ENCODE data around the gene NCOA3.

NCOA3 gene

DNA sequence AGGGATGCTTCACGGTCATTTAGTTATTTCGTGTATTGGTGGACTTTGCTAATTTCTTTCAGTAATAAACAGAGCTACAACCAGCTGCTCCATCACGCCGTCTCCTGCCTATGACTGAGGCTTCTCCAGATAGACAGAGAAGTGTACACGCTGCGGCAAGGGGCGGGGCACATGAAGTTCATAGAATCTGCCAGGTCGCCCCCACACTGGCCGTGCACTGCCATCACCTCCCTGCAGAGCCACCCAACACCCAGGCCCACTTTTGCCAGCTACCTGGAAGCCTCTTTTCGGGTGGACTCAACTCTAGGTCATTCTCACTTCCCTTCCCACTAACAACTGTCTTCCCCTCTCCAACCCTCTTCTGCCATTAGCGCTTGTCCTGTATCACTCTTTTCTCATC lies 195.2 kb downstream of the NCOA3 start:
- Histone ChIP-seq H3K27ac (no peak overlapping the region), H3K4me3 (no peak overlapping the region)
- no peak for DNase-seq (ENCODE audit: low spot score)
- TF ChIP-seq, protein P1, sequence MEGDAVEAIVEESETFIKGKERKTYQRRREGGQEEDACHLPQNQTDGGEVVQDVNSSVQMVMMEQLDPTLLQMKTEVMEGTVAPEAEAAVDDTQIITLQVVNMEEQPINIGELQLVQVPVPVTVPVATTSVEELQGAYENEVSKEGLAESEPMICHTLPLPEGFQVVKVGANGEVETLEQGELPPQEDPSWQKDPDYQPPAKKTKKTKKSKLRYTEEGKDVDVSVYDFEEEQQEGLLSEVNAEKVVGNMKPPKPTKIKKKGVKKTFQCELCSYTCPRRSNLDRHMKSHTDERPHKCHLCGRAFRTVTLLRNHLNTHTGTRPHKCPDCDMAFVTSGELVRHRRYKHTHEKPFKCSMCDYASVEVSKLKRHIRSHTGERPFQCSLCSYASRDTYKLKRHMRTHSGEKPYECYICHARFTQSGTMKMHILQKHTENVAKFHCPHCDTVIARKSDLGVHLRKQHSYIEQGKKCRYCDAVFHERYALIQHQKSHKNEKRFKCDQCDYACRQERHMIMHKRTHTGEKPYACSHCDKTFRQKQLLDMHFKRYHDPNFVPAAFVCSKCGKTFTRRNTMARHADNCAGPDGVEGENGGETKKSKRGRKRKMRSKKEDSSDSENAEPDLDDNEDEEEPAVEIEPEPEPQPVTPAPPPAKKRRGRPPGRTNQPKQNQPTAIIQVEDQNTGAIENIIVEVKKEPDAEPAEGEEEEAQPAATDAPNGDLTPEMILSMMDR (IDR thresholded peaks at IDR 0.05): no peak

DNA sequence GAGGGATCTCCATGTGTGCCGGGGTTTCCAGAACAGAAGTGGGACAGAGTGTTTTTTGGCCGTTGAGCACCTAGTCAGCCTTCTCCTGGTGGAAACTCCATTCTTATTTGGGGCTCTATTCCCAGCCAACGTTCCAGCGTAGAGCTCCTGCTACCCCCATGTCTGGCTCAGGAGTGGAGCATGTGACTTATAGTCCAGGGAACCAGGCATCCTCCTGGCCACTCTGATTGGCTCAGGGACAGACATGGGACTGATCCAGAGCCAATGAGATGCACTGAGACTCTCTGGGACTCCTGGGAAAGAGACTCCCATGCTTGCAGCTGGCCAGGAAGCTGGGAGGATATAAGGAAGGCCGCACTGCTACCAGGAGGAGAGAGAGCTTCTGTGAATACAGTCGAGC lies 196.5 kb downstream of the NCOA3 start:
- TF ChIP-seq, protein P1 (IDR thresholded peaks at IDR 0.05): no peak
- no peak overlapping the region for H3K4me3 ChIP-seq
- H3K27ac ChIP-seq: no peak overlapping the region
- no peak for DNase-seq (ENCODE audit: low spot score)

DNA sequence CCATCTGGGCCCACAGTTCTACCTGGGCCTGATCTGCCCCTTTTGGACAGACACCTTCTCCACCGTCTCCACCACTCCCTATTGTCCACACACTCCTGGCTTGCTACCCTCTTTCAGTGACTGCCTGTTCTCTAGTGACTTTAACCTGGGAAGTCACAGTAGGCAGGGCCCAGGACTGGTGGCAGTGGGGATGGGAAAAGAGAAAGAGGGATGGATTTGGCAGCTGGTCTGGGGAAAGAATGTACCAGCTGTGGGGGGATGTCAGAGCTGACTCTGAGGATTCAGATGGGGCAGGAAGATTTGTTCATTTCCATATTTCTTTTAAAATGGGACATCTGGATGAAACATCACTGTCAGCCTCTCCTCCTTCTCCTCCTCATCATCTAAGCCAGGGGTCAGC lies 198.1 kb downstream of the NCOA3 start:
- DNase-seq (ENCODE audit: low spot score): no peak
- H3K27ac ChIP-seq: no peak overlapping the region
- TF ChIP-seq, protein P1 (IDR thresholded peaks at IDR 0.05): no peak

DNA sequence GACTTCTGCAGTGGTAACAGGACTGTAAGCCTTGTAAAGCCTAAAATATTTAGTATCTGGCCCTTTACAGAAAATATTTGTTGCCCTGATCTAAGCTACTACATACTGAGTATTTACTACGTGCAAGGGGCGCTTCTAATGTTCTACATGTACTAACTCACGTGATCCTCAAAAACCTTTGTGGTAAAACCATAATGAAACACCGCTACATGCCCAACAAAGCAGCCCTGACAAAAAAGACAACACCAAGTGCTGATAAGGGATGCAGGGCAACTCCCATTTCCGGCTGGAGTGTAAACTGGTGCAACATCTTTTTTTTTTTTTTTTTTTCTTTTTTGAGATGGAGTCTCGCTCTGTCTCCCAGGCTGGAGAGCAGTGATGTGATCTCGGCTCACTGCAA lies 198.6 kb downstream of the NCOA3 start:
- no peak overlapping the region for H3K4me3 ChIP-seq
- no peak for DNase-seq (ENCODE audit: low spot score)
- TF ChIP-seq, protein P1 (IDR thresholded peaks at IDR 0.05): no peak
- H3K27ac ChIP-seq: no peak overlapping the region

More for the DNA sequence above, 198.1 kb downstream of the NCOA3 start:
- no peak overlapping the region for H3K4me3 ChIP-seq

DNA sequence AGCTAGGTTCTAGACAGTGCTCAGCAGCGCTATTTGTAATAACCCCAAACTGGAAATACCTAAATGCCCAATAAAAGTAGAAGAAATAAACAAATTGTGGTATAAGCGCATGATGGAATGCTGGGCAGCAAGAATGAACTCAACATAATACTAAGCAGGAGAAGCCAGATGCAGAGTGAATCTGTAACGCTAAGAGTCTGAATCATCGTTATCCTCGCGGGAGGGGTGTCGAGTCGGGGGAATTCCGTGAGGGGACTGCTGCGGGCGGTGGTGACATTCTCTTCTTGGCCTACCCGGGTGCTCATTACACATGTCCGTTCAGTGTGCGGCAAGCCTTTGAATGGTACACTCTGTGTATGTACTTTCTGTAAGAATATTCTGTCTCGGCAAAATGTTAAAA lies 199.9 kb downstream of the NCOA3 start:
- DNase-seq (ENCODE audit: low spot score): no peak
- H3K4me3 ChIP-seq: no peak overlapping the region
- no peak overlapping the region for H3K27ac ChIP-seq
- TF ChIP-seq, protein P1 (IDR thresholded peaks at IDR 0.05): no peak

DNA sequence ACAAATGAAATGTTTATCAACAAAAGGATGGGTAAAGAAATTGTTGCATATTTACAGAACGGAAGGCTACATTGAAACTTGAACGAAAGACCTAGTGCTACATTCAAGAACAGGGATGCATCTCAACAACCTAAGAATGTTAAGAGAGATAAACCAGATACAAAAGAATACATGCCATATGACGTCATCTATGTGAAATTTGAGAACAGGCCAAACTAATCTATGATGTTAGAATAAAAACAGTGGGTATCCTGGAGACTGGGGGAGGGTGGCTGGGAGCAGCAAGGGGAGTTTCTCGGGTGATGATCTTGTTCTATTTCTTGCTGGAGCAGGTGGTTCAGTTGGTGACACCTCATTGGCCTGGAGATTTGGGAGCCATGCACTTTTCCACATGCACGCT lies 202.1 kb downstream of the NCOA3 start:
- no peak overlapping the region for H3K27ac ChIP-seq
- DNase-seq (ENCODE audit: low spot score): no peak
- no peak overlapping the region for H3K4me3 ChIP-seq
- TF ChIP-seq, protein P1 (IDR thresholded peaks at IDR 0.05): no peak

DNA sequence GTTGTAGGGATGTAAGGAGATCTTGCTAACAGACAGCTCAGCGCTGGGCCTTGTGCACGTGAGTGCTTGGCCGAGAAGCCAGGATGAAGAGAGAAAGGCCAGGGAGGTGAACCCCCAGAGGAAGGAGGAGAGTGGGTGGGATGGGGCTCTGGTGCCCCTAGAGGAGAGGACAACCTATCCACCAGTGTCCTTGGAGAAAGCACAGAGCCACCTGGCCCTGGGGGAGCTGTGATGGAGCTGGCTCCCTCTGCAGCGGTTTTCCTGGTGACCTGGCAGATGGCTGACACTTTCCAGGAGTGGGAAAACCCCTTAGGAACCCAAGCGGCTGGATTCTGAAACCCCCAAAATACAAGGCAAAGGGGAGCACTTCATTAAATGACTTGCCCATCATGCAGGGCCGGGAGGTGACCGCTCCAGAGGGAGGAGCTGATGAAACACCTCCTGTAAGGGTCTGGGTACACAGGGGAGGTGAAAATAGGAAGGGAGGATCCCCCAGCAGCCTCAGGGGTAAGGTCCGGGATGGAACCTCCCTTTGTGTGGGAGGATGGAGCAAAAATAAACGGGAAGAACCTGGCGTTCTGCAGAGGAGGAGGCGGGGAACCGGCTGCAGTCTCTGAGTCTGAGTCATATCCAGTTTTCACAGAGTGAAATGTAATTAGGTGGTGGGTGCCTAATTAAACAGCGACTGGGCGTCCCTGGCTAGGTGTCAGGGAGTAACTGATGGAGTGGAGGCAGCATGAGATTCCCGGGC lies 203.2 kb downstream of the NCOA3 start:
- Histone ChIP-seq H3K4me3 (no peak overlapping the region), H3K27ac (peak overlapping the region in 1 of 2 donors; percentile 11)
- TF ChIP-seq, protein P1 (IDR thresholded peaks at IDR 0.05): no peak
- no peak for DNase-seq (ENCODE audit: low spot score)
